Astrocyte of the spinal cord (primary cell): ENCODE measurements around the gene VANGL2.

Experiments used
- DNase-seq: peaks from one replicate; pipeline ENCODE4 v3.0.0; 2011; ENCODE audit warnings: low read depth, low spot score
- H3K4me3 ChIP-seq: 2 replicates; pipeline ENCODE4 v1.5.1; 2011; ENCODE audit warnings: low read depth, mild to moderate bottlenecking, low read length, moderate library complexity
- CTCF ChIP-seq: IDR thresholded peaks from 2 replicates; pipeline ENCODE4 v1.5.1; 2012; ENCODE audit warnings: low read depth, mild to moderate bottlenecking, low read length, inconsistent platforms
- in situ Hi-C: cut with HindIII; loops from 2 replicates; pipeline ENCODE4 v1.10.0; 2017; ENCODE audit warnings: low sequenced_read_pairs

The VANGL2 gene

GRCh38 chr1:160438317-160438918, 38.1 kb downstream of the VANGL2 start:
- in situ Hi-C loops, result no loop called here
- TF ChIP-seq CTCF, result no peak
- no peak overlapping the region for H3K4me3 ChIP-seq
- DNase-seq, result no peak

GRCh38 chr1:160438935-160439334, 38.6 kb downstream of the VANGL2 start:
- no peak for TF ChIP-seq CTCF
- in situ Hi-C loops, result no loop called here
- DNase-seq, result no peak
- no peak overlapping the region for H3K4me3 ChIP-seq

- TF ChIP-seq CTCF, result no peak
- H3K4me3 ChIP-seq, result no peak overlapping the region
- in situ Hi-C loops, result no loop called here
- no peak for DNase-seq
These were observed 39.4 kb downstream of the VANGL2 start for GRCh38 chr1:160439718-160440117.

- no peak for DNase-seq
- in situ Hi-C loops, result no loop called here
- no peak for TF ChIP-seq CTCF
- no peak overlapping the region for H3K4me3 ChIP-seq
These were observed 46.7 kb downstream of the VANGL2 start for GRCh38 chr1:160446945-160447600.

- H3K4me3 ChIP-seq, result no peak overlapping the region
- in situ Hi-C loops, result no loop called here
- TF ChIP-seq CTCF, result no peak
- DNase-seq, result no peak
These were observed 49.1 kb downstream of the VANGL2 start for GRCh38 chr1:160449494-160449893.

GRCh38 chr1:160451119-160451858, 50.9 kb downstream of the VANGL2 start:
- no peak overlapping the region for H3K4me3 ChIP-seq

More at GRCh38 chr1:160451119-160451858, 50.9 kb downstream of the VANGL2 start:
- TF ChIP-seq CTCF, result no peak
- DNase-seq, result no peak
- in situ Hi-C loops, result no loop called here
